Measurements from ENCODE around the gene FLRT1. TPM values are rescaled to one million over a fixed set of nuclear protein-coding genes. Genes with fewer than 3 reads are reported as not detected.
A peak's percentile ranks its signal among the peaks of the same experiment; 100 is the strongest.

Gene FLRT1
- total RNA-seq, 1 experiment from 2014 or later, result 0.31 TPM

- Histone ChIP-seq H3T11ph (ENCODE audit: low read length) (no peak overlapping the region), H3K4me1 (ENCODE audit: insufficient read depth, low read length) (no peaks in the 10 kb centered on the region), H3K9me3 (ENCODE audit: control insufficient read depth, low read depth, low read length) (no peaks in the 10 kb centered on the region), H3K56ac (ENCODE audit: insufficient read length, low read depth, low read length) (no peak overlapping the region), H2BK20ac (ENCODE audit: low read depth, low read length, poor library complexity, severe bottlenecking) (no peak overlapping the region), H3K79me1 (ENCODE audit: insufficient read depth, low read depth, low read length, poor library complexity, severe bottlenecking) (no peaks in the 10 kb centered on the region), H2BK12ac (ENCODE audit: insufficient read length, low read depth, low read length) (no peak overlapping the region), H3K27ac (ENCODE audit: insufficient read length, low read depth, low read length) (no peak overlapping the region), H4K20me1 (ENCODE audit: control insufficient read depth, insufficient read depth, insufficient read length) (no peaks in the 10 kb centered on the region), H2BK15ac (ENCODE audit: low read depth, low read length) (no peak overlapping the region), H2AK5ac (ENCODE audit: insufficient read length, low read length) (no peak overlapping the region), H2AFZ (ENCODE audit: low read length) (no peak overlapping the region), H3K18ac (ENCODE audit: insufficient read length, low read depth, low read length) (no peak overlapping the region), H3K79me2 (ENCODE audit: insufficient read depth, low read length) (no peaks in the 10 kb centered on the region), H3K4ac (ENCODE audit: low read depth, low read length) (no peak overlapping the region), H3K9ac (ENCODE audit: extremely low read depth, insufficient read length, low read length) (no peak overlapping the region), H2BK5ac (ENCODE audit: insufficient read length, low read length) (no peak overlapping the region), H3K14ac (ENCODE audit: insufficient read depth, low read length) (no peak overlapping the region), H4K91ac (ENCODE audit: insufficient read length, low read depth, low read length) (no peak overlapping the region), H3K4me2 (ENCODE audit: insufficient read depth, insufficient read length, low read length) (peak overlapping the region; percentile 29), H4K8ac (replicated peaks; ENCODE audit: insufficient read length, low read depth, low read length) (no peak overlapping the region), H3K23me2 (ENCODE audit: insufficient read length, low read depth, low read length, poor library complexity, severe bottlenecking) (peaks cover 11% of the 10 kb centered on the region), H3K27me3 (ENCODE audit: insufficient read depth, low read length) (peaks cover 3% of the 10 kb centered on the region; the same call in 1 of the 2 replicates), H3K23ac (ENCODE audit: insufficient read length, low read depth, low read length) (no peak overlapping the region), H4K5ac (ENCODE audit: insufficient read length, low read depth, low read length) (no peak overlapping the region), H2BK120ac (ENCODE audit: low read depth, low read length, poor library complexity, severe bottlenecking) (no peak overlapping the region)
- WGBS (ENCODE audit: extremely low coverage, insufficient read length, low lambda C conversion rate), result no CpG with 5 or more reads among the region's 67 CpGs
- Mint-ChIP-seq H3K27me3 (ENCODE audit: low read depth) (peaks cover 40% of the 10 kb centered on the region), H3K9me3 (no peaks in the 10 kb centered on the region), H3K4me1 (peaks cover 7 to 19% of the 10 kb centered on the region in 2 experiments), H3K4me3 (peak overlapping the region; percentile 54 to 71), H3K36me3 (ENCODE audit: insufficient read depth in 1 of 3, low read depth in 3 of 3) (peaks cover 7 to 30% (median 30%) of the 10 kb centered on the region in 3 experiments), H3K27ac (no peak overlapping the region)
- peak; percentile 78 for DNase-seq
- TF ChIP-seq, protein P1, sequence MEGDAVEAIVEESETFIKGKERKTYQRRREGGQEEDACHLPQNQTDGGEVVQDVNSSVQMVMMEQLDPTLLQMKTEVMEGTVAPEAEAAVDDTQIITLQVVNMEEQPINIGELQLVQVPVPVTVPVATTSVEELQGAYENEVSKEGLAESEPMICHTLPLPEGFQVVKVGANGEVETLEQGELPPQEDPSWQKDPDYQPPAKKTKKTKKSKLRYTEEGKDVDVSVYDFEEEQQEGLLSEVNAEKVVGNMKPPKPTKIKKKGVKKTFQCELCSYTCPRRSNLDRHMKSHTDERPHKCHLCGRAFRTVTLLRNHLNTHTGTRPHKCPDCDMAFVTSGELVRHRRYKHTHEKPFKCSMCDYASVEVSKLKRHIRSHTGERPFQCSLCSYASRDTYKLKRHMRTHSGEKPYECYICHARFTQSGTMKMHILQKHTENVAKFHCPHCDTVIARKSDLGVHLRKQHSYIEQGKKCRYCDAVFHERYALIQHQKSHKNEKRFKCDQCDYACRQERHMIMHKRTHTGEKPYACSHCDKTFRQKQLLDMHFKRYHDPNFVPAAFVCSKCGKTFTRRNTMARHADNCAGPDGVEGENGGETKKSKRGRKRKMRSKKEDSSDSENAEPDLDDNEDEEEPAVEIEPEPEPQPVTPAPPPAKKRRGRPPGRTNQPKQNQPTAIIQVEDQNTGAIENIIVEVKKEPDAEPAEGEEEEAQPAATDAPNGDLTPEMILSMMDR (conservative IDR thresholded peaks at IDR 0.05), result peak; percentile 88
These were observed 35.5 kb upstream of the FLRT1 start for GRCh38 chr11:64000026-64000739.

Data from H9 (cell line).